MM.1S (cell line): ENCODE results near the gene PLOD3.

ENCODE experiments used
- DNase-seq: peaks from one replicate; pipeline ENCODE4 v3.0.0-alpha.2; 2015
- H2AFZ ChIP-seq: fragments of 300-600 bp; sonication (generic); 2 replicates; pipeline ENCODE4 v1.6.0; 2016; ENCODE audit warnings: antibody characterized with exemption, low read length
- H3F3A ChIP-seq: fragments of 300-600 bp; sonication (generic); 2 replicates; pipeline ENCODE4 v1.6.1; 2016; ENCODE audit warnings: mild to moderate bottlenecking, antibody characterized with exemption, low read length, moderate library complexity, mixed read lengths; ENCODE audit not compliant: insufficient read depth
- H3K27ac ChIP-seq: fragments of 300-600 bp; sonication (generic); 2 replicates; pipeline ENCODE4 v1.5.1; 2016; ENCODE audit warnings: mild to moderate bottlenecking, low read length
- H3K27me3 ChIP-seq: fragments of 300-600 bp; sonication (generic); replicated peaks from 2 replicates; pipeline ENCODE4 v1.6.0; 2016; ENCODE audit warnings: low read length; ENCODE audit not compliant: insufficient read depth
- H3K36me3 ChIP-seq: fragments of 300-600 bp; sonication (generic); replicated peaks from 2 replicates; pipeline ENCODE4 v1.6.1; 2016; ENCODE audit warnings: mild to moderate bottlenecking, low read length, mixed read lengths; ENCODE audit not compliant: insufficient read depth
- H3K4me1 ChIP-seq: fragments of 300-600 bp; sonication (generic); 2 replicates; pipeline ENCODE4 v1.6.1; 2016; ENCODE audit warnings: low read length, mixed read lengths
- H3K4me2 ChIP-seq: fragments of 300-600 bp; sonication (generic); 2 replicates; pipeline ENCODE4 v1.6.0; 2016; ENCODE audit warnings: low read depth, low read length
- H3K4me3 ChIP-seq: fragments of 300-600 bp; sonication (generic); 2 replicates; pipeline ENCODE4 v1.5.1; 2016; ENCODE audit warnings: low read length, mixed read lengths
- H3K79me2 ChIP-seq: fragments of 300-600 bp; sonication (generic); 2 replicates; pipeline ENCODE4 v1.6.1; 2016; ENCODE audit warnings: mixed run types, low read length, mixed read lengths
- H3K9ac ChIP-seq: fragments of 300-600 bp; sonication (generic); 2 replicates; pipeline ENCODE4 v1.6.1; 2016; ENCODE audit warnings: low read length, mixed read lengths
- H3K9me2 ChIP-seq: fragments of 300-600 bp; sonication (generic); replicated peaks from 2 replicates; pipeline ENCODE4 v1.6.1; 2016; ENCODE audit warnings: mild to moderate bottlenecking, low read length, mixed read lengths; ENCODE audit not compliant: insufficient read depth
- H3K9me3 ChIP-seq: fragments of 300-600 bp; sonication (generic); replicated peaks from 2 replicates; pipeline ENCODE4 v1.6.1; 2016; ENCODE audit warnings: mild to moderate bottlenecking, low read length, mixed read lengths; ENCODE audit not compliant: insufficient read depth
- H4K20me1 ChIP-seq: fragments of 300-600 bp; sonication (generic); 2 replicates; pipeline ENCODE4 v1.6.1; 2016; ENCODE audit warnings: mild to moderate bottlenecking, low read length, moderate library complexity, mixed read lengths; ENCODE audit not compliant: insufficient read depth
- CTCF ChIP-seq: fragments of 300-600 bp; sonication (generic); IDR thresholded peaks from 2 replicates; pipeline ENCODE4 v1.5.1; 2016; ENCODE audit warnings: antibody characterized with exemption, low read length, mixed read lengths
- EZH2 ChIP-seq: fragments of 300-600 bp; sonication (generic); optimal IDR thresholded peaks from 2 replicates; pipeline ENCODE3; 2017; ENCODE audit warnings: low read depth, mild to moderate bottlenecking, antibody characterized with exemption, low read length, mixed read lengths
- EZH2phosphoT487 ChIP-seq: fragments of 300-600 bp; sonication (generic); IDR thresholded peaks from 2 replicates; pipeline ENCODE4 v1.6.1; 2018; ENCODE audit warnings: antibody characterized with exemption, low read length

PLOD3 gene

GRCh38 chr7:101195884-101196283 is 21.5 kb downstream of the PLOD3 start:
- Histone ChIP-seq H3K27ac (no peak overlapping the region), H3K36me3 (no peaks in the 10 kb centered on the region), H4K20me1 (no peaks in the 10 kb centered on the region), H3K9ac (no peak overlapping the region), H3K9me3 (no peaks in the 10 kb centered on the region), H3K4me2 (no peak overlapping the region), H3K4me3 (no peak overlapping the region), H3K79me2 (no peaks in the 10 kb centered on the region), H2AFZ (no peak overlapping the region), H3K9me2 (no peaks in the 10 kb centered on the region), H3K27me3 (peaks cover 84% of the 10 kb centered on the region), H3K4me1 (no peaks in the 10 kb centered on the region), H3F3A (no peaks in the 10 kb centered on the region)
- TF ChIP-seq EZH2phosphoT487, result no peak
- no peak for TF ChIP-seq EZH2
- no peak for TF ChIP-seq CTCF
- DNase-seq, result no peak

- Histone ChIP-seq H3K9me3 (no peaks in the 10 kb centered on the region), H3K9me2 (no peaks in the 10 kb centered on the region), H3K9ac (no peak overlapping the region), H4K20me1 (no peaks in the 10 kb centered on the region), H3K4me3 (no peak overlapping the region), H3K36me3 (no peaks in the 10 kb centered on the region), H3K27ac (no peak overlapping the region), H3F3A (no peaks in the 10 kb centered on the region), H3K4me1 (no peaks in the 10 kb centered on the region), H2AFZ (no peak overlapping the region), H3K79me2 (no peaks in the 10 kb centered on the region), H3K4me2 (no peak overlapping the region), H3K27me3 (peaks cover 85% of the 10 kb centered on the region)
- DNase-seq, result no peak
- TF ChIP-seq CTCF (no peak), EZH2 (no peak), EZH2phosphoT487 (no peak)
Observed at GRCh38 chr7:101189109-101189508, 28.3 kb downstream of the PLOD3 start.

GRCh38 chr7:101186844-101187428 is 30.4 kb downstream of the PLOD3 start:
- H3K9me3 ChIP-seq, result no peaks in the 10 kb centered on the region
- H3K4me2 ChIP-seq, result no peak overlapping the region
- H3K4me3 ChIP-seq, result no peak overlapping the region
- H3K36me3 ChIP-seq, result no peaks in the 10 kb centered on the region
- peaks cover 72% of the 10 kb centered on the region for H3K27me3 ChIP-seq
- no peaks in the 10 kb centered on the region for H4K20me1 ChIP-seq
- no peak overlapping the region for H3K27ac ChIP-seq
- no peaks in the 10 kb centered on the region for H3K9me2 ChIP-seq
- H3K9ac ChIP-seq, result no peak overlapping the region
- no peak for DNase-seq
- H3F3A ChIP-seq, result no peaks in the 10 kb centered on the region
- no peaks in the 10 kb centered on the region for H3K79me2 ChIP-seq
- no peak for TF ChIP-seq EZH2
- TF ChIP-seq EZH2phosphoT487, result no peak
- no peak for TF ChIP-seq CTCF
- H3K4me1 ChIP-seq, result 0 out of 2 replicates have a peak, but pooled peaks cover 3% of the 10 kb centered on the region
- no peak overlapping the region for H2AFZ ChIP-seq
